H1 (cell line): ENCODE results near the gene CACNA1D. TPM values are rescaled to one million over a fixed set of nuclear protein-coding genes. Genes with fewer than 3 reads are reported as not detected.

Source experiments
- CTCF ChIP-seq, 3 experiments: IDR thresholded peaks; 1 replicate in 2 of 3; 2 replicates in 1 of 3; pipeline versions ENCODE4 v1.5.1 to v1.6.1; 2011; ENCODE audit warnings: low read length in 3 of 3, mild to moderate bottlenecking in 3 of 3, inconsistent platforms in 2 of 3, low read depth in 1 of 3, moderate library complexity in 1 of 3; ENCODE audit not compliant: insufficient read depth in 1 of 3; ENCODE audit errors: control extremely low read depth in 1 of 3
- E2F6 ChIP-seq: IDR thresholded peaks from 2 replicates; pipeline ENCODE4 v1.6.1; 2012; ENCODE audit warnings: inconsistent platforms
- SP4 ChIP-seq: IDR thresholded peaks from 2 replicates; pipeline ENCODE4 v1.6.1; 2012; ENCODE audit warnings: low read length, inconsistent platforms
- TAF1 ChIP-seq: IDR thresholded peaks from 2 replicates; pipeline ENCODE4 v1.6.1; 2011; ENCODE audit warnings: mild to moderate bottlenecking, low read depth, low read length
- polyA plus RNA-seq, 7 experiments: library from polyadenylated mRNA; depleted of rRNA in 3 of 7; stranded (reverse) in 5 of 7; unstranded in 2 of 7; fragments of >200 nt in 5 of 7; fragments of 200-250 nt in 2 of 7; gene quantifications; 1 replicate in 5 of 7; 2 replicates in 1 of 7; 4 replicates in 1 of 7; pipeline versions ENCODE4 v1.2.1 to v1.2.3, GENCODE V29; 2011 to 2013; ENCODE audit warnings: missing spikeins in 2 of 7, mixed read lengths in 2 of 7
- total RNA-seq: library from RNA; stranded (reverse); fragmentation: NEBNext Ultra II Directional; extraction: Animal tissue kit (Norgen Biotek cat#: 25700); gene quantifications from 2 replicates; pipeline ENCODE4 v1.2.1, GENCODE V29; 2021

Gene CACNA1D
- total and polyA plus RNA-seq, 2 of the 8 experiments (the other 6 are each of a cell fraction or from before 2014, with no cell fraction given) = 2.0 to 2.9 TPM

- TF ChIP-seq CTCF (IDR thresholded peaks at IDR 0.05; ENCODE audit: control extremely low read depth in 1 of 3, insufficient read depth in 1 of 3, low read depth in 1 of 3, low read length in 3 of 3) (no peak), E2F6 (no peak), SP4 (no peak), TAF1 (no peak)
Measured at GRCh38 chr3:53500165-53500777, 5.9 kb downstream of the CACNA1D start (continued).
